ENCODE measurements around the gene NFASC. TPM values are rescaled to one million over a fixed set of nuclear protein-coding genes. Genes with fewer than 3 reads are reported as not detected.

Gene NFASC
- total RNA-seq, 1 experiment from 2014 or later = 16.9 TPM

DNA sequence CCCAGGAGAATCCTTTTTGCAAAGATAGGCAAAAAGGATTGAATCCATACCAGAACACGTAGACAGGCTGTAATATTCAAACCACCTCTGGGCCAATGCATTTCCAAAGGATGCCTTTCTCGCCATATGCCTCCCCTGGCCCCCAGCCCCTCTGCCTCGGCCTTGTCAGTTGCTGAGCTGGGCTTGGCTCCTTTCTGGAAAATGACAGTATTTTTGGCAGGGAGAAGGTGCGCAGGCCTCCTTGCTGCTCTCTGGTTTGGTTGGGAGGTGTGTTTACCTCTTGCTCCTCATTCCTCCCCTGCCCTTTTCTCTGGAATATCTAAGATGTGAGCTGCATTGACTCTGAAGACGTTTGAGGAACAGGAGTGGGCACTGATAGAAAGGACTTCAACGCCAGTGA, 146.3 kb downstream of the NFASC start:
- ChIA-PET POLR2A (no interaction called here), CTCF (no interaction called here)
- ATAC-seq (no peak), DNase-seq (ENCODE audit: low read depth, low spot score) (no peak)
- in situ Hi-C loops (cut with HindIII; ENCODE audit: low pct_unique_long_range_greater_than_20kb, low sequenced_read_pairs) (no loop called here), intact Hi-C loops (cut with micrococcal nuclease; ENCODE audit: unreplicated experiment) (no loop called here)
- H3K4me3 ChIP-seq (ENCODE audit: low read depth in 2 of 2, low read length in 2 of 2) = no peak overlapping the region
- no peaks in the 10 kb centered on the region for H3K9me3 ChIP-seq (ENCODE audit: control insufficient read depth, insufficient read depth, low read depth, low read length)
- TF ChIP-seq SIN3A (IDR thresholded peaks at IDR 0.05; ENCODE audit: borderline replicate concordance, insufficient read depth, low read depth, low read length) (no peak), TCF7L2 (IDR thresholded peaks at IDR 0.05; ENCODE audit: low read depth, low read length) (no peak), POLR2AphosphoS5 (IDR thresholded peaks at IDR 0.05; ENCODE audit: low read depth, low read length) (no peak)
- TF ChIP-seq, protein P1, sequence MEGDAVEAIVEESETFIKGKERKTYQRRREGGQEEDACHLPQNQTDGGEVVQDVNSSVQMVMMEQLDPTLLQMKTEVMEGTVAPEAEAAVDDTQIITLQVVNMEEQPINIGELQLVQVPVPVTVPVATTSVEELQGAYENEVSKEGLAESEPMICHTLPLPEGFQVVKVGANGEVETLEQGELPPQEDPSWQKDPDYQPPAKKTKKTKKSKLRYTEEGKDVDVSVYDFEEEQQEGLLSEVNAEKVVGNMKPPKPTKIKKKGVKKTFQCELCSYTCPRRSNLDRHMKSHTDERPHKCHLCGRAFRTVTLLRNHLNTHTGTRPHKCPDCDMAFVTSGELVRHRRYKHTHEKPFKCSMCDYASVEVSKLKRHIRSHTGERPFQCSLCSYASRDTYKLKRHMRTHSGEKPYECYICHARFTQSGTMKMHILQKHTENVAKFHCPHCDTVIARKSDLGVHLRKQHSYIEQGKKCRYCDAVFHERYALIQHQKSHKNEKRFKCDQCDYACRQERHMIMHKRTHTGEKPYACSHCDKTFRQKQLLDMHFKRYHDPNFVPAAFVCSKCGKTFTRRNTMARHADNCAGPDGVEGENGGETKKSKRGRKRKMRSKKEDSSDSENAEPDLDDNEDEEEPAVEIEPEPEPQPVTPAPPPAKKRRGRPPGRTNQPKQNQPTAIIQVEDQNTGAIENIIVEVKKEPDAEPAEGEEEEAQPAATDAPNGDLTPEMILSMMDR (IDR thresholded peaks at IDR 0.05) = no peak
- TF ChIP-seq, protein P2, sequence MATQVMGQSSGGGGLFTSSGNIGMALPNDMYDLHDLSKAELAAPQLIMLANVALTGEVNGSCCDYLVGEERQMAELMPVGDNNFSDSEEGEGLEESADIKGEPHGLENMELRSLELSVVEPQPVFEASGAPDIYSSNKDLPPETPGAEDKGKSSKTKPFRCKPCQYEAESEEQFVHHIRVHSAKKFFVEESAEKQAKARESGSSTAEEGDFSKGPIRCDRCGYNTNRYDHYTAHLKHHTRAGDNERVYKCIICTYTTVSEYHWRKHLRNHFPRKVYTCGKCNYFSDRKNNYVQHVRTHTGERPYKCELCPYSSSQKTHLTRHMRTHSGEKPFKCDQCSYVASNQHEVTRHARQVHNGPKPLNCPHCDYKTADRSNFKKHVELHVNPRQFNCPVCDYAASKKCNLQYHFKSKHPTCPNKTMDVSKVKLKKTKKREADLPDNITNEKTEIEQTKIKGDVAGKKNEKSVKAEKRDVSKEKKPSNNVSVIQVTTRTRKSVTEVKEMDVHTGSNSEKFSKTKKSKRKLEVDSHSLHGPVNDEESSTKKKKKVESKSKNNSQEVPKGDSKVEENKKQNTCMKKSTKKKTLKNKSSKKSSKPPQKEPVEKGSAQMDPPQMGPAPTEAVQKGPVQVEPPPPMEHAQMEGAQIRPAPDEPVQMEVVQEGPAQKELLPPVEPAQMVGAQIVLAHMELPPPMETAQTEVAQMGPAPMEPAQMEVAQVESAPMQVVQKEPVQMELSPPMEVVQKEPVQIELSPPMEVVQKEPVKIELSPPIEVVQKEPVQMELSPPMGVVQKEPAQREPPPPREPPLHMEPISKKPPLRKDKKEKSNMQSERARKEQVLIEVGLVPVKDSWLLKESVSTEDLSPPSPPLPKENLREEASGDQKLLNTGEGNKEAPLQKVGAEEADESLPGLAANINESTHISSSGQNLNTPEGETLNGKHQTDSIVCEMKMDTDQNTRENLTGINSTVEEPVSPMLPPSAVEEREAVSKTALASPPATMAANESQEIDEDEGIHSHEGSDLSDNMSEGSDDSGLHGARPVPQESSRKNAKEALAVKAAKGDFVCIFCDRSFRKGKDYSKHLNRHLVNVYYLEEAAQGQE (IDR thresholded peaks at IDR 0.05; ENCODE audit: insufficient read depth in 1 of 2, low read depth in 2 of 2, low read length in 1 of 2) = no peak
- H3K27ac ChIP-seq (ENCODE audit: low read length) = no peak overlapping the region
- no TSS peak for BruUV-seq (replicated peaks)
- no peaks in the 10 kb centered on the region for H3K36me3 ChIP-seq (ENCODE audit: control insufficient read depth, insufficient read depth, low read length)
- H3K27me3 ChIP-seq (ENCODE audit: control insufficient read depth, insufficient read depth, low read length) = peaks cover 5% of the 10 kb centered on the region; the same call in 1 of the 2 replicates
- H3K4me1 ChIP-seq (ENCODE audit: control insufficient read depth, insufficient read depth, low read length) = no peaks in the 10 kb centered on the region

DNA sequence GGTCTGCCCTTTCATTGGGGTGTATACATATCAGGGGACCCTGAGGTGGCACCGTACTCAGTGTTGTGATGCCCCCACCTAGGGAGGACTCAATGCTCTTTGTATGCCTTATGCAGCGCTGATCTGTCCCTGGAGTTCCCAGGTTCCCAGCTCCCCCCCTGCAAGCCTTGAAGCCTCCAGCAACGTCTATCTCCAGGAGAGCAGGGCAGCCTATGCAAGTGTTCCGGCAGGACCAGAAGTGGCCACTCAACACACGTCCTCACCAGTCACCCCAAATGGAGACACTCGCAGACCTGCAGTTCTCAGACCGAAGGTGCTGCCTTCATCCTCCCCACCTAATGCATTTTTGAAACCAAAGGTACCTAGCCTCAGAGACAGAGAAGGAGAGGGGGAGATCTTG, 147.1 kb downstream of the NFASC start:
- ChIA-PET POLR2A (no interaction called here), CTCF (no interaction called here)
- Histone ChIP-seq H3K9me3 (ENCODE audit: control insufficient read depth, insufficient read depth, low read depth, low read length) (no peaks in the 10 kb centered on the region), H3K36me3 (ENCODE audit: control insufficient read depth, insufficient read depth, low read length) (no peaks in the 10 kb centered on the region), H3K27ac (ENCODE audit: low read length) (no peak overlapping the region), H3K4me1 (ENCODE audit: control insufficient read depth, insufficient read depth, low read length) (no peaks in the 10 kb centered on the region), H3K27me3 (ENCODE audit: control insufficient read depth, insufficient read depth, low read length) (peaks cover 6% of the 10 kb centered on the region; the same call in 1 of the 2 replicates), H3K4me3 (ENCODE audit: low read depth in 2 of 2, low read length in 2 of 2) (no peak overlapping the region)
- TF ChIP-seq SIN3A (IDR thresholded peaks at IDR 0.05; ENCODE audit: borderline replicate concordance, insufficient read depth, low read depth, low read length) (no peak), POLR2AphosphoS5 (IDR thresholded peaks at IDR 0.05; ENCODE audit: low read depth, low read length) (no peak), TCF7L2 (IDR thresholded peaks at IDR 0.05; ENCODE audit: low read depth, low read length) (no peak)
- TF ChIP-seq, protein P1 (IDR thresholded peaks at IDR 0.05) = no peak
- TF ChIP-seq, protein P2 (IDR thresholded peaks at IDR 0.05; ENCODE audit: insufficient read depth in 1 of 2, low read depth in 2 of 2, low read length in 1 of 2) = no peak
- ATAC-seq (no peak), DNase-seq (ENCODE audit: low read depth, low spot score) (no peak)
- in situ Hi-C loops (cut with HindIII; ENCODE audit: low pct_unique_long_range_greater_than_20kb, low sequenced_read_pairs) = no loop called here
- BruUV-seq (replicated peaks) = no TSS peak
- intact Hi-C loops (cut with micrococcal nuclease; ENCODE audit: unreplicated experiment) = no loop called here
